Omental fat pad (tissue), 4 donors: Measurements from ENCODE around the gene LATS2. TPM values are rescaled to one million over a fixed set of nuclear protein-coding genes. Genes with fewer than 3 reads are reported as not detected.

Experiments used
- ATAC-seq: fragments of 150-250 bp; one replicate; pipeline ENCODE4 v1.9.1; 2016; ENCODE audit warnings: mild to moderate bottlenecking, moderate library complexity; ENCODE audit not compliant: low FRiP score
- DNase-seq: peaks from one replicate; pipeline ENCODE4 v3.0.0-alpha.2; 2019; ENCODE audit warnings: low spot score
- CTCF ChIP-seq, 3 donors: fragments of 450-650 bp; IDR thresholded peaks; one replicate each; pipeline ENCODE4 v1.5.1; 2016 to 2017; ENCODE audit warnings: antibody characterized with exemption in 3 of 3, mild to moderate bottlenecking in 3 of 3, moderate library complexity in 2 of 3
- total RNA-seq, 4 donors: library from RNA; depleted of rRNA; stranded (reverse); fragments of >200 nt; gene quantifications; one replicate each; pipeline ENCODE4 v1.1.0, GENCODE V29; 2016

Gene LATS2
- total RNA-seq, 4 donors from 2014 or later = 27.6 to 48.0 (median 36.4) TPM

- DNase-seq = no peak
- no peak for ATAC-seq
Measured at GRCh38 chr13:20989656-20990321, 71.6 kb downstream of the LATS2 start.

GRCh38 chr13:20988909-20989655 is 72.3 kb downstream of the LATS2 start:
- ATAC-seq (no peak), DNase-seq (no peak)
- TF ChIP-seq CTCF (IDR thresholded peaks at IDR 0.05) = no peak

More at GRCh38 chr13:20989656-20990321, 71.6 kb downstream of the LATS2 start:
- no peak for TF ChIP-seq CTCF (IDR thresholded peaks at IDR 0.05)

GRCh38 chr13:20988033-20988908 is 73.1 kb downstream of the LATS2 start:
- ATAC-seq = no peak
- TF ChIP-seq CTCF (IDR thresholded peaks at IDR 0.05) = no peak
- no peak for DNase-seq

- no peak for TF ChIP-seq CTCF (IDR thresholded peaks at IDR 0.05)
- DNase-seq = no peak
- no peak for ATAC-seq
Measured at GRCh38 chr13:20987599-20987998, 73.8 kb downstream of the LATS2 start.

- no peak for TF ChIP-seq CTCF (IDR thresholded peaks at IDR 0.05)
- ATAC-seq (no peak), DNase-seq (no peak)
Measured at GRCh38 chr13:20984879-20985278, 76.5 kb downstream of the LATS2 start.

- DNase-seq = no peak
- no peak for ATAC-seq
- no peak for TF ChIP-seq CTCF (IDR thresholded peaks at IDR 0.05)
Measured at GRCh38 chr13:20983386-20983785, 78.0 kb downstream of the LATS2 start.
